ENCODE results near the gene GOLGA6D.
"Not testable (repeated sequence)": the region's sequence is repeated elsewhere in the genome, so short reads cannot be mapped to it uniquely, and the experiment has no call there.

GOLGA6D gene, protein sequence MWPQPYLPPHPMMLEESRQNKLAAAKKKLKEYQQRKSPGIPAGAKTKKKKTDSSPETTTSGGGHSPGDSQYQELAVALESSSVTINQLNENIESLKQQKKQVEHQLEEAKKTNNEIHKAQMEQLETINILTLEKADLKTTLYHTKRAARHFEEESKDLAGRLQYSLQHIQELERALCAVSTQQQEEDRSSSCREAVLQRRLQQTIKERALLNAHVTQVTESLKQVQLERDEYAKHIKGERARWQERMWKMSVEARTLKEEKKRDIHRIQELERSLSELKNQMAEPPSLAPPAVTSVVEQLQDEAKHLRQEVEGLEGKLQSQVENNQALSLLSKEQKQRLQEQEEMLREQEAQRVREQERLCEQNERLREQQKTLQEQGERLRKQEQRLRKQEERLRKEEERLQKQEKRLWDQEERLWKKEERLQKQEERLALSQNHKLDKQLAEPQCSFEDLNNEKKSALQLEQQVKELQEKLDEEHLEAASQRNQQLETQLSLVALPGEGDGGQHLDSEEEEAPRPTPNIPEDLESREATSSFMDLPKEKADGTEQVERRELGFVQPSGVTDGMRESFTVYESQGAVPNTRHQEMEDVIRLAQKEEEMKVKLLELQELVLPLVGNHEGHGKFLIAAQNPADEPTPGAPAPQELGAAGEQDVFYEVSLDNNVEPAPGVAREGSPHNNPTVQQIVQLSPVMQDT

DNA sequence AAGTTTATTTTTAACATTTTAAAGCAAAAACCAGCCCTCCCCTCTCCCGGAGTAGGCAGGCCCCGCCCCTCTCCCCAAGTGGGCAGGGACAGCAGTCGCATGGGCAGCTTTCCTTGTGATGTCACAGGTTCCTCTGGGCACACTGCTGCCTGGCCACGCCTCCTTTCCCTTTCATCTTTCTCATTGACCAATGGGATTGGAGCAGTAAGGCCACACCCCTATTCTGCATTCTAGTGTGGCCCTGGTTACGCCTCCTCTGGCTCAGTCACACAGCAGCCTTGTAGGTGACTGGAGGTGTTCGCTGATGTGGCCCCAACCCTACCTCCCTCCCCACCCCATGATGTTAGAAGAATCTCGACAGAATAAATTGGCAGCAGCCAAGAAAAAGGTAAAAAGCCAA lies at the start of gene GOLGA6D:
Gene GOLGA6D (plus strand): TSS at position 264 of the 400 bp plus-strand sequence. CDS start 41 bp downstream, at position 305.
- not testable (repeated sequence) for DNase-seq (ENCODE audit: low read depth in 4 of 4, low spot score in 1 of 4)

DNA sequence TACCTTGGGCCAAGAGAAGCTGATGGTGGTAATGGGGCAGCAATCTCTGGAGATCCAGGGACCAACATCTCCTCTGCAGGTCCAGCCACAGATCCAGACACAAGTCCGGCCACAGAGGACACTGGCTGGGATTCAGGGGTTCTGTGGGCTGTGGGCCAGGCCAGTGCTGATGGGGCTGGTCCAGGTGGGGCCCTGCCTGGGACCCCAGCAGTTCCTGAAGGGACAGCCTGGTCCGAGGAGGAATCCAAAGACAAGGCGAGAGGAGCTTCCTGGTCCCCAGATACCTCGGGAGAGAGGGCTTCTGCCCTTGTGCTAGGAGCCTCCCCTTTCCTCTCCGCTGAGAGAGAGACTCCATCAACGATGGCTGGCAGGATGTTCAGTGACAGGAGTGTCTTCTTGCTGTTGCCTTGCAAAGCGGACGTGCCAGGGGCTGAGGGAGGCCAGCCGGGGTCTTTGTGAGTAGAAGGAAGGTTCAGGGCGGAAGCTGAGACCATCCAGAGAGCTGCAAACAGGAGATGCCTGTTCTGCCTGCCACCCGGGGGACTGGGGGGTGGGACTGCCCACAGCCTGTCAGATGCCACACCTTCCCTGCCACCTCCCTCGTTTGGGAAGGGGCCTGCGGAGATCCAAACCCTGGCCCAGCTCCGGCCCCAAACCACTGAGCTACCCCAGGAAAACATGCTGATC lies 49.0 kb upstream of the GOLGA6D start:
- no peak for DNase-seq (ENCODE audit: low read depth in 4 of 4, low spot score in 1 of 4)

DNA sequence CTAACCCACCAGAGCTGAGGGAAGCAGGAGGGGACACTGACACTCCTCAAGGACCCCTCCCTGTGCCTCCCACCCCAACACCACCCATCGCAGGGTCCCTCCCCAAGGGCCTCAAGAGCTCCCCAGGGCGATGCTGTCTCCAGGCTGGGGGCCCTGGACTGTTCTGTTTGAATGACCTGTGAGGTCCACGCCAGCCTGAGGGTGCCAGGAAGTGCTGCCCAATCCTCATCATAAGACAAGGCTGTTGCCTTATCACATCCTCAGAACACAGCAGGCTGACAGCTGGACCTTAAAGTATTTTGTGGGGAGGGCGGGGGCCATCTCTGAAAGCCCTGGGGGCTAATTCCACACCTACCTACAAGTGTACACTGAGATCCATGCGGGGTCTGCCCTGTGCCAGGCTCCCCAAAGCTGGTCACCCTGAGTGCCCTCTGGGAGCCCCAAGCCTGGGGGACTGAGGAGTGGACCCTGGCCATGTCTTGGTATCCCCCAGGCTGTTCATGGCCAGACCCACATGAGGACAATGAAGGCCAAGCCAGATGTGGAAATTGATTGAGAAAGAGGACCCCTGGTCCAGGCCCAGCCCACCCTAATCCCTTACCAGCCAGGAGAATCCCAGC lies 48.3 kb upstream of the GOLGA6D start:
- no peak for DNase-seq (ENCODE audit: low read depth in 4 of 4, low spot score in 1 of 4)

DNA sequence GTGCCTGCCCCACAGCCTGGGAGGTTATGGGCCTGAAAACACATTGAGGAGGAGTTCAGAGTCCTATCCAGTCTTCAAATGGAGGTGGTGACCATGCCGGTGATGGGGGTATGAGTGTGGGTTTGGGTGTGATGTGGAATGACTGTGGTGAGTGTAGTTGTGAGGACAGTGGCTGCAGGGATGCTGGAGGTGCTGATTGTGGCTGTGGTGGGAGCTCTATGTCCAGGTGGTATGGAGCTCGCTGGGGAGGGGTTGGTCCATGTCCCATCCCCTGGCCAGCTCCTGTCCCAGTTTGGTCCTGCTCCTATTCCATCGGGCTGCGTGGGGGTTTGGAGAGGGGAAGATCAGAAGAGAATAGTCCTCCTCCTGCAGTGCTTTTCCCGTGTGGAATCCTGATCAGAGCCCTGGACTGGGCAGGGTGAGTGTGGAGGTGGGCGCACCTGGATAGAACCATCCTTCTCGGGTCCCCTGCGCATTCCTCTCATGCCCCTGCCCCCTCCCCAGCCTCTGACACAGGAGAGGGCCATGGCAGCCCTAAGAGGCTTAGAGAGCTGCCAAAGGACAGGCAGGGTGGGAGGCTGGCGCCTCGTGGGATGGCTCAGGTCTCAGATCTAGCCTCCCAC lies 47.5 kb upstream of the GOLGA6D start:
- no peak for DNase-seq (ENCODE audit: low read depth in 4 of 4, low spot score in 1 of 4)

DNA sequence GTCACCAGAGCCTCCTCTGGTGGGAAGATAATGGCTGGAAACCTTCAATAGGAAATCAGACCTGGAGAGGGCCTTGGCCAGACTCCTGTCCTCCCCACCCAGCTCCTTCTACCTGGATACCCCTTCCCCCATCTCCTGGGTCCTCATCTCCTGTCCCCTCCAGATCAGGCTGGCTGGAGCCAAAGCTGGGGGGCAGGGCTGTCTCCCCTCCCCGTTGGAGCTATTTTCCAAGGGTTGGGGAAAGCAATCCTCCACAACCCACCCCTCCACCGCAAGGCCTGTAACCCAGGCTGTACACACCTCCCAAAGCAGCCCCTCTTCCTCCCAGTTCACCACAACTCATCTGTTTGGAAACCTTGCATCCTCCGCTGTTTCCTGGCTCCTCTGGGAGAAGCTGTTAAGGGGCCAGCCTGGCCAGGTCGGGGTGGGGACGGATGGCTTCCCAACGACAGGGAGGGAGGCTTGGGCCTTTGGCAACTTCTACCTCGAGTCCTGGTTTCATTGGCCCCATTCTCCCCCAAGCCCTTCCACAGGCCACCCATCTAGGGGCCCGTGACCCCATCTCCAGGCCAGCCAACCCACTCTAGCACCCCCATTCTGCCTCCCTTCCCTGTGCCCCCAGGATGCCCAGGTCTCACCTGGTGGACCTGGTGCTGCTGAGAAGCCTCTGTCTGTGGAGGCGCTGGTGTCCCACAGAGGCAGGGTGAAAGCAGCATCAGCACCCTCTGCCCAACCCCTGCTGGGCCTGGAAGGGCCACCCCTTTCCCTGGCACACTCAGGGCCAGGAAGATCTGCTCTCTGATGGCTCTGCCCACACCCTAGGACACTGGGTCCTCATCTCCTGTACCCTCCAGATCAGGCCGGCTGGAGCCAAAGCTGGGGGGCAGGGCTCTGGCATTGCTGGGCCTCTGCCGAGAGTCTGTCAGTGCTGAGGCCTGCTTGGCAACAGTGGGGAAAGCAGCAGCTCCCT lies 46.6 kb upstream of the GOLGA6D start:
- no peak for DNase-seq (ENCODE audit: low read depth in 4 of 4, low spot score in 1 of 4)

DNA sequence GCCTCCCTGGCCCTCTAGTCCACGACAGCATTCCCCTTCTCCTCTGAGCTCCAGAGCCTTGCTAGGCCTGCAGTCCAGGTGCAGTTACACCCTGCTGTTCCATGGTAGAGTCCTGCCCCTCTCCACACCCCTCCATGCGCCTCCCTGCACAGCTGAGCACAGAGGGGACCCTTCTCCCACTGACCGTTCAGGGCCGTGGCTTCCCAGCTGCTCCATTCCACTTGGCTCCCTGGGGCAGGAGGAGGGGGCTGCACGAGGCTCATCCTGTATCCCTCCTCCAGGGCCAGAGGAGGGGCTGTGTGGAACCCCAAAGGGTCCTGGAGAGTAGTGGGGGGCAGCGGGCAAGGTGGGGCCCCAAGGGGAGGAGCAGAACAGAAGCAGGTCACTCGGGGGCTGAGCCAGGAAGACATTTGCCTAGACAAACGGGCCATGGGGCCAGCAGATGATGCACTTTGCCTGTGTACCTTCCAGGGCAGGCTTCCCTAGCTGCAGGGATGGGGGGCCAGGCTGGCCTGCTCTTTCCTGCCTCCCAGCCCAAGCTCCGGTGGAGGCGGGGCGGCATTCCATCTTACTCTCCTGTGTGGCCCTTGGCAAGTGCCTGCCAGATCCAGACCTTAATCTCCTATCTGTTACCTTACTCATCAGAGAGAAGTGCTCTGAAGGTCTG lies 45.2 kb upstream of the GOLGA6D start:
- DNase-seq (ENCODE audit: low read depth in 4 of 4, low spot score in 1 of 4) = no peak

DNA sequence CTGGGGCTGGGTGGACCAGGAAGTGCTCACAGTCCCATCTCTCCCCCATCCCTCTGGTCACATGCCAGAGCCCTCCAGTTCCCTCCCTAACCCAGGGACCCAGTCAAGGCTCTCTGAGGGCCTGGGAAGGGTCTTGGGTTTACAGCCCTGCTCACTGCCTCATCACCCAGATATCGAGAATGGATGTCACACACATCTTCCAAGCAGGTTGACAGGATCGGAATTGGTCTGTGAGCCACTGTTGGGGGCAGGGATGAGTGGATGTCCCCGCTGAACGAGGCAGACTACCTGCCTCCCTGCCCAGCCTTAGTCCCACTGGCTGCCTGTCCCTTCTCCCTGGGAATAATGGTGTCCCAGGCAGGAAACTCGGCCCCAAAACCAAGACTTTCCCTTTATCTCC lies 44.5 kb upstream of the GOLGA6D start:
- no peak for DNase-seq (ENCODE audit: low read depth in 4 of 4, low spot score in 1 of 4)

DNA sequence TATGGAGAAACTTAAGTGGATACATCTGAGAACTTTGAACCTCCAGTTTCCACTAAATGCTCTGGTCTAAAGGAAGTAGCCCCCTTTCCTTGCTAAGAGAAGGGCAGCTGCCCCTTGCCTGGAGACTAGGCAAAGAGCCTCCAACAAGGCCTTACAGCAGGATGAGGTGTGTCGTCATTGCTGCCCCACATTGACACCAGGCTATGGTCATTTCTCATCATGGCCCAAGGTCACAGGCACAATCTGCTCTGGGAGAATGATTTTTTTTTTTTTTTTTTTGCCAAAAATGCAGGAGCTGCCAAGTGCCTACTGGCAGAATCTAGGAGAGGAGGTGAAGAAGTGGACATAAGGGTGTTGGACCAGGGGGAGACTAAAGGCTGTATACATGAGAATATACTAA lies 36.9 kb upstream of the GOLGA6D start:
- DNase-seq (ENCODE audit: low read depth in 4 of 4, low spot score in 1 of 4) = not testable (repeated sequence)

DNA sequence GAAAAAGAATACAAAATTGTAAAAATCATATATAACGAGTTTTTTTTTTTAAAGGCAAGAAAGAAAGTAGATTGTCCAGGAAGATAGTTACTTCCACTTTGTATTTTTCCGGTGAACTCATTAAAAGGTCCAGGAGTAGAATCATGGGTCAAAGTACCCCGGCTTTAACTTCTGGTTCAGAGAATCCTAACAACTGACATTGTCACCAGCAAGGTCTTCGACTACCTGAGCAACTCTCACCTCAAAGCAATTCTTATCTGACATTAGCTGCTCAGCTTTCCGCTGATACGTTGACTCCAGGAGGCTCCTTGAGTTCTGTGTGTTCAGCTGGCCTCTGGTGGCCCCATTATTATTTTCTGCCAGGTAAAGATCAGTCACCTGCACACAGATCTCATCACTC lies 33.6 kb upstream of the GOLGA6D start:
- DNase-seq (ENCODE audit: low read depth in 4 of 4, low spot score in 1 of 4) = not testable (repeated sequence)

DNA sequence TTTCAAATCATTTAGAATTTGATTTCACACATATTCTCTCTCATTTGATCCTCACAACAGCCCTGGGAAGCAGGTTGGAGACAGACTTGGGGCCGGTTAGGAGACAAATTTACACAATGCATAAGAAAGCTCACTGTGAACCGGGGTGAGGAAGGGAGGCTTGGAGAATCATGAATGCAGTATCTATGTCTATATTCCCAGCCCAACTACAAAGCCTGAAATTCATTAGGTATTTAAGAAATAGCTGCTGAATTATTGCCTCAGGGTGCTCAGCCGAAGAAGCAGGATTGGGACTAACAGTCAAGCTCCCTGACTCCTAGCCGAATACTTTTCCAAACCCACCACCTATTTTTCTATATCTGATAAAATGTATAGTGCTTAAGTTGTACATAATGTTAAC lies 32.9 kb upstream of the GOLGA6D start:
- no peak for DNase-seq (ENCODE audit: low read depth in 4 of 4, low spot score in 1 of 4)

DNA sequence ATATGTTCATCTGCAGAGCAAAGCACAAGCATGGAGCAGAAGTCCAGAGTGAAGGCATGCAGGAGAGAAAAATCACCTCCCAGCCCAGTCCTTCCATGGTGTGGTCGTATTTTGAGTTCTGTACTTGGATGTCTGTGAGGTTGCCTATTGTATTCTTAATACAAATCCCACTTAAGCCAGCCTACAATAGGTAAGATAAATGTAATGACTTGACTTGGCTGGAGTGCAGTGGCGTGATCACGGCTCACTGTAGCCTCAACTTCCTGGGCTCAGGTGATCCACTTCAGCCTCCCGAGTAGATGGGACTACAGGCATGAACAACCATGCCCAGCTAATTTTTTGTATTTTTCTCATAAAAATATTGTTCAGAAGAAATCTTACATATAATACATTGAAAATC lies 31.3 kb upstream of the GOLGA6D start:
- not testable (repeated sequence) for DNase-seq (ENCODE audit: low read depth in 4 of 4, low spot score in 1 of 4)

DNA sequence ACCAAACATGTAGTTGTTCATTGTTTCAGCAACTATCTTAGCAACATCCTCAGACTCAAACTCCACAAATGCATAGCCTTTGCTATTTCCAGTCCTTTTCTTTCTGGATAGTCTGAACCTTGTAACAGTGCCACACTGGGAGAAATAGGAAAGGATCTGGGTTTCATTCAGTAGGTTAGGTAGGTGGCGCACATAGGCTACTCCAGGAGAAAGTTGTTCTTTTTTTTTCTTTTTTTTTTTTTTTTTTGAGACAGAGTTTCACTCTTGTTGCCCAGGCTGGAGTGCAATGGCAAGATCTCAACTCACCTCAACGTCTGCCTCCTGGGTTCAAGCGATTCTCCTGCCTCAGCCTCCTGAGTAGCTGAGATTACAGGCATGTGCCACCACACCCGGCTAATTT lies 30.4 kb upstream of the GOLGA6D start:
- not testable (repeated sequence) for DNase-seq (ENCODE audit: low read depth in 4 of 4, low spot score in 1 of 4)

DNA sequence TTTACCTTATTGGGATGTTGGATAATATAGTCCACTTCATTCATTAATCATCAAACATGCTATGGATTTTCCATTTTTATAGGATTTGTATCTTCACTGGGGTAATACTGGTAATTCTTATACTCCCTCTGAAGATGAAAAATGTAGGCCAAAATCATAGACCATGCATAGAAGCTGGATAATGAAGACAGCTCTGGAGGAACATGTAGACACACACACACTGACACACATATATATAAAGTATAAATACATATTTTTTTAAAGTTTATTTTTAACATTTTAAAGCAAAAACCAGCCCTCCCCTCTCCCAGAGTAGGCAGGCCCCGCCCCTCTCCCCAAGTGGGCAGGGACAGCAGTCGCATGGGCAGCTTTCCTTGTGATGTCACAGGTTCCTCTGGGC lies 24.6 kb upstream of the GOLGA6D start, which contains the start of gene GOLGA6C:
Gene GOLGA6C (plus strand): TSS at position 301 of the 400 bp plus-strand sequence. CDS start 265 bp downstream, outside the sequence.
- DNase-seq (ENCODE audit: low read depth in 4 of 4, low spot score in 1 of 4) = not testable (repeated sequence)

DNA sequence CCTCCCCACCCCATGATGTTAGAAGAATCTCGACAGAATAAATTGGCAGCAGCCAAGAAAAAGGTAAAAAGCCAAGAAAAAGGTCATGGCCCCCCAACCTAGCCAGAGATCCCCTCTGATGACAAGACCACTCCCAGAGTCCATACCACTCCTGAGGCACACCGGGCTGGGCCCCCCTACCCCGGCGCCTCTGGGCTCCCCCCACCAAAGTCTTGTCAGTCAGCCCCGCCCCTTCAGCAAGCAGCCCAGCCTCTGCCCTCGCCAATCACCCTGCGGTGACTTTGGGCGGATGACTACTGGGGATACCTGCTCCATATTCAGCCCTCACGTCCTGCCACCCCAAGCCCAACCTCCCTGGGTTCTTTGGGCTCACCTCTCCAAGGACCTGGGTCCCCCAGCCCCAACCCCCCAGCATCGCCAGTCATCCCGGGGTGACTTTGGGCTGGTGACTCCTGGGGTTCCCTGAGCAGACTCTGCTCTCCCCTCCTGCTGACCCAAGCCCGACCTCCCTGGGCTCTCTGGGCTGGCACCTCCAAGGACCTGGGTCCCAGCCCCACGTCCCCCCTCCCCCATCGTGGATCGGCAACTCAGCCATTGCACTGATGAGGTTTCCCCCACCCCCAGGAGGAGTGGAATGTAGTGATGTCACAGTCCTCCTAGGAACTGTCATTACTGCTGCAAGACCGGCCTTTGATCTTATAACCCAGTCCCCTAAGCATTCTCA lies 23.9 kb upstream of the GOLGA6D start:
- not testable (repeated sequence) for DNase-seq (ENCODE audit: low read depth in 4 of 4, low spot score in 1 of 4)

DNA sequence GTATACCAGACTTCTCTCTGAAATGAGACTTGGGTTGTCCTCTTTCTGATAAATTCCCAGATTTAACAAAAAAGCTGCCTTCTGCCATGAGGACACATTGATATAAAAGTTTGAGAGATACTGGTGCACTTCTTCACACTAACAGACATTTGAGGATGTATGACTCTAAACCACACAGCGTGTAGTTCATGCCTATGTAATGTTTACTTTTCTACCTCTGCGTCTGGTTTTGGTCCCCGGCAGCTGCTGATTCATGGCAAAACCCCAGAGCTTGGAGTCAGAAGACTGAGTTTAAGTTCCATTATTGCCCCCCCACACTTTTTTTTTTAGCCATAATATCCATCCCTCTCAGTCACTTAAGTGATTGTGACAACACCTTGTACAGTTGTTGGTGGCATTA lies 22.8 kb upstream of the GOLGA6D start:
- DNase-seq (ENCODE audit: low read depth in 4 of 4, low spot score in 1 of 4) = not testable (repeated sequence)

DNA sequence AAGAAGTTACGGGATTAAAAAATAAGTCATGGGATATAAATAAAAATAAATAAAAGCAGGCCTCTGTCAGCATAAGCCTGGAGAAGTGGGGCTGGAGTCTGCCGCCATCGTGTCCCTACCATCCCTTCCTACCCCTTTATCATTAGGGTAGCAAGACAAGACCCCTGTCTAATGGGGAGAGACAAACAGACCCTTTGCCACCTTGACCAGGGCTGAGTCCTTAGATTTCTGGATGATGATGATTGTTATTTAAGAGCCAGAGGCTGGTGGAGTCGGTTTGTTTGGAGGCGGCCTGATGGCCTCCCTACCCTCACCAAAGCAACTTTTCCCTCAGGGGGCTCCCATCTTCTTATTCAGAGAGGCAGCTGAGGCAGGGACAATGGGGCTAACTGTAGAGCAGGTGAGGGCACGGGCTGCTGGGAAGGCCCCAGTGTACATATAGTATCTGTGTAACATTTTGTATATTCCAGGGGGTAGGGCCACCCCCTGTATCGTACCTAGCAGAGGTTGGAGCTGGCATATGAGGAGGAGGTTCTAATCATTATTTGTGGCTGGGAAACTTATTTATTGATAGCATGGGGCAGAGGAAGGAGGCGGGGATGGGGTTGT lies 8.8 kb upstream of the GOLGA6D start:
- DNase-seq (ENCODE audit: low read depth in 4 of 4, low spot score in 1 of 4) = not testable (repeated sequence)

DNA sequence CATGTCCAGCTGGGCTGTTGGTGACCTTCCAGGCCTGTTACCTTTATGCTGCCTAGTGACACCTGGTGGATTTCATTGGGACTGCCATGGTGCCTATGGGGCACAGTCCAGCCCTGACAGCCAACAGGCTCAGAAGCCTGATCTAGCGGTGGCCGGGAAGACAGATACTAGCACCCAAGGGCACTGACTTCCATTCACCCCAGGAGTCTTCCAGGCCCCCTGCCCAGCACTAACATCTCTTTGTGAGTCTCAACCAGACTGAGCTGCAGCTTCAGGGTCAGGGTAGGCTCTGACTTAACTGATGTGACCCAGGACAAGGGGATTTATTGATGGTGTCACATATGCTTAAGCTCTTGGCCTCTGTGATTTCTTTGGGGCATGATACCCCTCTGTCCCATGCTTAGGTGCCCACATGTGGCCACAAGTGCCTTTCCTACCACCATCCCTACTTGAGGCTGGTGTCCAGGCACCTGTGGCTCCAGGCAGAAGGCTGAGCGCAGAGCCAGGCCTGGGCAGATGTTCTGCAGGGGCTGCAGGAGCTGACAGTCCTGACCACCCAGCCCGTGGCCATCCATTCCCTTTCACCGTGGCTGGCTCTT lies 8.0 kb upstream of the GOLGA6D start:
- DNase-seq (ENCODE audit: low read depth in 4 of 4, low spot score in 1 of 4) = peak in 3 of 4 experiments; percentile 34 to 64 (median 41)

DNA sequence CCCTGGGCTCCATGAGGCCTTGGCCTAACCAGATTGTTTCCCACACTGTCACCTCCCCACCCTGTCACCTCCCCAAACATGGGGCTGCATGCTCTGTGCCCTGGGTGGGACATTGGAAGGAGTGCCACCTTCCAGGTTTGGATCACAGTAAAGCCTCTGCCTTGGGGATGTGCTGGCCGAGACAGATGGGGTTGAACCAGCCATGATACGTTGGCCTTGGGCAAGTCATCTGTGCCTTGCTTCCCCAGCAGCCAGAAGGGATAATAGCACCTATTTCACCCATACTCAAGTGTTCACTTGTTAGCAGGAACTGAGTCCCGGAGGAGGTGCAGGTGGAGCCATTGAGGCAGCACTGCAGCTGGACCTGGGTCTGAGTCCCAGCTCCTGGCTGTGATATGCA lies 7.0 kb upstream of the GOLGA6D start:
- not testable (repeated sequence) for DNase-seq (ENCODE audit: low read depth in 4 of 4, low spot score in 1 of 4)

Measured in stimulated activated CD4-positive, alpha-beta T cell treated with anti-CD3 and anti-CD28 coated beads, Interleukin-1b, Interleukin-23, amount 100 ng/mL, for 24 hours (primary cell).